ENCODE results near the gene PDCL3.

PDCL3 gene

GRCh38 chr2:100611079-100612029, 48.6 kb downstream of the PDCL3 start:
- no peaks in the 10 kb centered on the region for H3K27me3 ChIP-seq (ENCODE audit: insufficient read depth, low read length, poor library complexity)
- no peak for TF ChIP-seq EZH2 (IDR thresholded peaks at IDR 0.05; ENCODE audit: borderline replicate concordance, low read depth, low read length, severe bottlenecking)
- no peak for TF ChIP-seq CTCF (IDR thresholded peaks at IDR 0.05; ENCODE audit: borderline replicate concordance, extremely low read depth, low read length, poor library complexity, severe bottlenecking)
- no peak overlapping the region for H2AFZ ChIP-seq (ENCODE audit: low read depth, low read length)
- no peak overlapping the region for H3K9ac ChIP-seq (ENCODE audit: low read depth, low read length)
- no peaks in the 10 kb centered on the region for H4K20me1 ChIP-seq (ENCODE audit: insufficient read depth, low read length)
- no peaks in the 10 kb centered on the region for H3K79me2 ChIP-seq (ENCODE audit: insufficient read depth, low read length)
- H3K9me3 ChIP-seq (ENCODE audit: insufficient read depth, low read length, severe bottlenecking): no peaks in the 10 kb centered on the region
- H3K4me3 ChIP-seq (ENCODE audit: low read depth in 1 of 2, low read length in 2 of 2): no peak overlapping the region
- no peak overlapping the region for H3K4me2 ChIP-seq (ENCODE audit: insufficient read depth, low read length)
- H3K27ac ChIP-seq (ENCODE audit: low read length): no peak overlapping the region
- no peak for DNase-seq
- ATAC-seq (ENCODE audit: insufficient read depth, low read depth): no peak
- no peaks in the 10 kb centered on the region for H3K4me1 ChIP-seq (ENCODE audit: insufficient read depth, low read length)
- H3K36me3 ChIP-seq (ENCODE audit: insufficient read depth, low read length): no peaks in the 10 kb centered on the region

- H3K36me3 ChIP-seq (ENCODE audit: insufficient read depth, low read length): no peaks in the 10 kb centered on the region
- H3K4me2 ChIP-seq (ENCODE audit: insufficient read depth, low read length): no peak overlapping the region
- DNase-seq: no peak
- H3K4me3 ChIP-seq (ENCODE audit: low read depth in 1 of 2, low read length in 2 of 2): no peak overlapping the region
- H3K9ac ChIP-seq (ENCODE audit: low read depth, low read length): no peak overlapping the region
- no peaks in the 10 kb centered on the region for H3K27me3 ChIP-seq (ENCODE audit: insufficient read depth, low read length, poor library complexity)
- no peak overlapping the region for H2AFZ ChIP-seq (ENCODE audit: low read depth, low read length)
- no peaks in the 10 kb centered on the region for H4K20me1 ChIP-seq (ENCODE audit: insufficient read depth, low read length)
- H3K27ac ChIP-seq (ENCODE audit: low read length): no peak overlapping the region
- H3K4me1 ChIP-seq (ENCODE audit: insufficient read depth, low read length): no peaks in the 10 kb centered on the region
- H3K9me3 ChIP-seq (ENCODE audit: insufficient read depth, low read length, severe bottlenecking): no peaks in the 10 kb centered on the region
- no peak for ATAC-seq (ENCODE audit: insufficient read depth, low read depth)
- TF ChIP-seq EZH2 (IDR thresholded peaks at IDR 0.05; ENCODE audit: borderline replicate concordance, low read depth, low read length, severe bottlenecking): no peak
- no peak for TF ChIP-seq CTCF (IDR thresholded peaks at IDR 0.05; ENCODE audit: borderline replicate concordance, extremely low read depth, low read length, poor library complexity, severe bottlenecking)
- H3K79me2 ChIP-seq (ENCODE audit: insufficient read depth, low read length): no peaks in the 10 kb centered on the region
These were observed 49.7 kb downstream of the PDCL3 start for GRCh38 chr2:100612388-100613000.

GRCh38 chr2:100613719-100614118, 50.9 kb downstream of the PDCL3 start:
- H3K4me3 ChIP-seq (ENCODE audit: low read depth in 1 of 2, low read length in 2 of 2): no peak overlapping the region
- DNase-seq: no peak
- H3K36me3 ChIP-seq (ENCODE audit: insufficient read depth, low read length): no peaks in the 10 kb centered on the region
- no peaks in the 10 kb centered on the region for H4K20me1 ChIP-seq (ENCODE audit: insufficient read depth, low read length)
- TF ChIP-seq CTCF (IDR thresholded peaks at IDR 0.05; ENCODE audit: borderline replicate concordance, extremely low read depth, low read length, poor library complexity, severe bottlenecking): no peak
- TF ChIP-seq EZH2 (IDR thresholded peaks at IDR 0.05; ENCODE audit: borderline replicate concordance, low read depth, low read length, severe bottlenecking): no peak
- H2AFZ ChIP-seq (ENCODE audit: low read depth, low read length): no peak overlapping the region
- no peak overlapping the region for H3K27ac ChIP-seq (ENCODE audit: low read length)
- no peaks in the 10 kb centered on the region for H3K27me3 ChIP-seq (ENCODE audit: insufficient read depth, low read length, poor library complexity)
- no peak overlapping the region for H3K9ac ChIP-seq (ENCODE audit: low read depth, low read length)
- H3K9me3 ChIP-seq (ENCODE audit: insufficient read depth, low read length, severe bottlenecking): no peaks in the 10 kb centered on the region
- H3K4me2 ChIP-seq (ENCODE audit: insufficient read depth, low read length): no peak overlapping the region
- no peaks in the 10 kb centered on the region for H3K4me1 ChIP-seq (ENCODE audit: insufficient read depth, low read length)
- ATAC-seq (ENCODE audit: insufficient read depth, low read depth): no peak
- no peaks in the 10 kb centered on the region for H3K79me2 ChIP-seq (ENCODE audit: insufficient read depth, low read length)

Measured in DND-41 (cell line).